Stimulated activated naive CD4-positive, alpha-beta T cell (primary cell): ENCODE measurements around the gene SIRT1.
"Not testable (repeated sequence)": the region's sequence is repeated elsewhere in the genome, so short reads cannot be mapped to it uniquely, and the experiment has no call there.

Experiments used
- DNase-seq, 6 experiments: peaks; one replicate each; lab custom pipeline; 2025; lab: John Stamatoyannopoulos, UW

The SIRT1 gene

DNA sequence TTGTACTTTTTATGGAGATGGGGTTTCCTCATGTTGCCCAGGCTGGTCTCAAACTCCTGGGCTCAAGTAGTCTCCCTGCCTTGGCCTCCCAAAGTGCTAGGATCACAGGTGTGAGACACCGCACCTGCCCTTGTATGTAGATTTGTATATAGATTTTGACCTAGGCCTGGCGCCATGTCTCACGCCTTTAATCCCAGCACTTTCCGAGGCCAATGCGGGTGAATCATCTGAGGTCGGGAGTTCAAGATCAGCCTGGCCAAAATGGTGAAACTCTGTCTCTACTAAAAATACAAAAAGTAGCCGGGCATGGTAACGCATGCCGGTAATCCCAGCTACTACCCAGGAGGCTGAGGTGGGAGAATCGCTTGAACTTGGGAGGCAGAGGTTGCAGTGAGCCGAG is 7.0 kb upstream of the SIRT1 start:
- not testable (repeated sequence) for DNase-seq

DNA sequence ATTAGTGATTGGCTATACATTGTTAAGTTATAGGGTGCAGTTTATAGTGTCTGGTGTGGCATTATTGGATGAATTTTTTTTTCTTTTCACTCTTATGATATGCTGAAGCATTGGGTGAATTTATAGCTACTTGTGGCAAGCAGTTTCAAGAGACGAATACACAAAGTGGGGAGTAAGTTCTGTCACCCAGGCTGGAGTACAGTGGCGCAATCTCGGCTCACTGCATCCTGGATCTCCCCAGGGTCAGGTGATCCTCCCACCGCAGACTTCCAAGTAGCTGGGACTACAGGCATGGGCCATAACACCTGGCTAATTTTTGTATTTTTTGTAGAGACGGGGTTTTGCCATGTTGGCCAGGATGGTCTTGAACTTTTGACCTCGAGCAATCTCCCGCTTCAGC is 6.3 kb upstream of the SIRT1 start:
- no peak for DNase-seq

DNA sequence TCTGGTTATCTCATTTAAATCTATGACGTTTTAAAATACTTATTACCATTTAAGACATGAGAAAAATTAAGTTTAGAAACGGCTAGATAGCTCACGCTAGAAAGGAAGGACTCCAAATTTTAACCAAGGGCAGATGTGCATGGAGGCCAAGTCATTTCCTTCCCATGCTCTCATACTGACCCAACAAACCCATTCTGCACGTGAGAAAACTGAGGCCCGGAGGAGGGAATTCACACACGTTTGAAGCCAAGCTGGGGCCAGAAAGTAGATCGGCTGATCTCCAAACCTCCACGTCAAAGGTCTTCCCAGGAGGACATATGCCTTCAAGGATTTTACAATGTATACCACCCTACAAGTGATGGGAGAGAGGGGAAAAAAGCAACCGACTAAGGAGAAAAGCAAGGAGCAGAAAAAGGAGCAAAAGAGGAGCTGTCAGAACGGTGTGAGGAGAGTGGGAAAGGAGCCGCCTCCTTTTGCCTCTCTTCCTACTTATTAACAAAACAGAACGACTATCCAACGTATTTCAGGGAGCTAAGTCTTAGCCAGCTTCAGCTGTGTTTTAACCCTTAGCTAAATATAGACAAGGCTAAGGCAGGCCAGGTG is 645 bp upstream of the SIRT1 start:
- peak in 1 of 6 experiments; percentile 37 for DNase-seq

DNA sequence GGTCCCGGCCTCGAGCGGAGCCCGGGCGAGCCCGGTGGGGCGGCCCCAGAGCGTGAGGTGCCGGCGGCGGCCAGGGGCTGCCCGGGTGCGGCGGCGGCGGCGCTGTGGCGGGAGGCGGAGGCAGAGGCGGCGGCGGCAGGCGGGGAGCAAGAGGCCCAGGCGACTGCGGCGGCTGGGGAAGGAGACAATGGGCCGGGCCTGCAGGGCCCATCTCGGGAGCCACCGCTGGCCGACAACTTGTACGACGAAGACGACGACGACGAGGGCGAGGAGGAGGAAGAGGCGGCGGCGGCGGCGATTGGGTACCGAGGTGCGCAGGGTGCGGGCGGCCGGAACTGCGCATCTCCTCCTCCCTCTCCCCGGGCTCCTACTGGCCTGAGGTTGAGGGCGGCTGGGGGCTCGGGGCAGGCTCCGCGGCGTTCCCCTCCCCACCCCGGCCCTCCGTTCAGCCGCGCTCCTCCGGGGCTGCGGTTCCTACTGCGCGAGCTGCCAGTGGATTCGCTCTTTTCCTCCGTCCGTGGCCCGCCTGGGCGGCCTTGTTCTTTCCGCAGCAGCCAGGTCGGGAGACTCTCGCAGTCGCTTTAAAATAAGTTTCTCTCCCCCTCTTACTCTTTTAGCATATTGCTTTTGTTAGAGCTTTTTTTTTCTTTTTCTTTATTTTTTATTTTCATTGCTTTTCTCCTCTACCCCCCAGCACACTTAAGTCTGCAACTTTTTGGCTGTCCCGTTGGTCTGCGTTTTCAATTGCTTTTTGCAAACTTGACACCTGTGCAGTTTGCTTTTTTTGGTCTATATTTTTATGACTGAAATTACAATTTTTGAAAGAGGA is 600 bp downstream of the SIRT1 start:
- peak; percentile 69 to 84 (median 73) for DNase-seq

DNA sequence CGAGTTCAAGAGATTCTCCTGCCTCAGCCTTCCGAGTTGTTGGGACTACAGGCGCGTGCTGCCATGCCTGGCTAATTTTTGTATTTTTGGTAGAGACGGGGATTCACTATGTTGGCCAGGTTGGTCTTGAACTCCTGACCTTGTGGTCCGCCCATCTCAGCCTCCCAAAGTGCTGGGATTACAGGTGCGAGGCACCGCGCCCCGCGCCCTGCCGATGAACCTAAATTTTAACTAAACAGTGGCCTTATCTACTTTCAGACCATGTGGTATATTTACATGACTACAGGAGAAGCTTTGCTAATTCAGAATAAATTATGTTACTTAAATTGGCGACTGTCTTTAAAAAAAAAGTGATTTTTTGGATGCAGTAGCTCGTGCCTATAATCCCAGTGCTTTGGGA is 9.2 kb downstream of the SIRT1 start:
- DNase-seq: no peak

DNA sequence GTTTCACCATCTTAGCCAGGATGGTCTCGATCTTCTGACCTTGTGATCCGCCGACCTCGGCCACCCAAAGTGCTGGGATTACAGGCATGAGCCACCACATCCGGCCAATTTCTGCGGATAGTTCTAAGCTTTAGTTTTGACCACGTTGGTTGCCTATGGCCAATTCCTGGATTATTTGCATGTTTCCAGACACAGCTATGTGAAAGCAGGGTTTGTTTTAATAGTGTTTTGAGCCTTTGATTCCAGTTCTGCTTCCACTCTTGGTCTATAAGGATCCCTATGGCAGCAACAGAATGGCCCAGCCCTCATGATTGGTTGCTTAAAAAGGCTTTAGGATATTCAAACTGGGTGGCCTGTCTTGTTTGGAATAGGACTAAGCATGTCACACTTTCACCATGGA is 19.1 kb downstream of the SIRT1 start:
- DNase-seq: no peak

DNA sequence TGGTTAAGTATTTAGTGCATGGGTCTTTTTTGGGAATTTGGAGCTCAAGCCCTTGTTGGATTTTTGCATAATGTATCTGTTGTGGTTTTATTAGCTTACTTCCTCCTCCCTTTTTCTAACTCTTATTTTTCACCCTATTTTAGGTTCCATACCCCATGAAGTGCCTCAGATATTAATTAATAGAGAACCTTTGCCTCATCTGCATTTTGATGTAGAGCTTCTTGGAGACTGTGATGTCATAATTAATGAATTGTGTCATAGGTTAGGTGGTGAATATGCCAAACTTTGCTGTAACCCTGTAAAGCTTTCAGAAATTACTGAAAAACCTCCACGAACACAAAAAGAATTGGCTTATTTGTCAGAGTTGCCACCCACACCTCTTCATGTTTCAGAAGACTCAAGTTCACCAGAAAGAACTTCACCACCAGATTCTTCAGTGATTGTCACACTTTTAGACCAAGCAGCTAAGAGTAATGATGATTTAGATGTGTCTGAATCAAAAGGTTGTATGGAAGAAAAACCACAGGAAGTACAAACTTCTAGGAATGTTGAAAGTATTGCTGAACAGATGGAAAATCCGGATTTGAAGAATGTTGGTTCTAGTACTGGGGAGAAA is 28.0 kb downstream of the SIRT1 start:
- no peak for DNase-seq

DNA sequence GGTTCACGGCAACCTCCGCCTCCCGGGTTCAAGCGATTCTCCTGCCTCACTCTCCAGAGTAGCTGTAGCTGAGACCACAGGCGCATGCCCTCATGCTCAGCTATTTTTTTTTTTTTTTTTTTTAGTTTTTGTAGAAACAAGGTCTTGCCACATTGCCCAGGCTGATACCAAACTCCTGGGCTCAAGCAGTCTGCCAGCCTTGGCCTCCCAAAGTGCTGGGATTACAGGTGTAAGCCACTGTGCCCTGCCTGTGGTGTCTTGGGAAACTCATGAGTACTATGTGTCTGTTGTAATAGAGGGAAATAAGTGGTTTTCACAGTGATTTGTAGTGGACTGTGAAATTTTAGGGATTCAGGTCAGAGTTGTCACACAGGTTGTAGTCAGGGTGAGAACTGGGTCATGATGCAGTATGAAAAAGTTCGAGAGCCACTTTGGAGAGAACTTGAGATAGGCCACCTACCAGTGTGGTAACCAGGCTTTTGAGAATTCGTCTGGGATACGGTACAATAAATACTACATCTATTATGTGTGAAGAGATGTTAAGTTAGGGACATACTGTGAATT is 30.4 kb downstream of the SIRT1 start:
- DNase-seq: no peak

DNA sequence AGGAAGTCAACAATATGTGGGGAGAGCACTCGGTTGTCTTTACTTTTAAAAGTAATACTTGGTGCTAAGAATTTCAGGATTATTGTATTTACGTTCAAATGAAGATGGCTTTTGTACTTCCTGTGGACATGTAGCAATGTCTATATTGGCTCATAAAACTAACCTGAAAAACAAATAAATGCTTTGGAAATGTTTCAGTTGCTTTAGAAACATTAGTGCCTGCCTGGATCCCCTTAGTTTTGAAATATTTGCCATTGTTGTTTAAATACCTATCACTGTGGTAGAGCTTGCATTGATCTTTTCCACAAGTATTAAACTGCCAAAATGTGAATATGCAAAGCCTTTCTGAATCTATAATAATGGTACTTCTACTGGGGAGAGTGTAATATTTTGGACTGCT is 32.7 kb downstream of the SIRT1 start:
- DNase-seq: no peak

DNA sequence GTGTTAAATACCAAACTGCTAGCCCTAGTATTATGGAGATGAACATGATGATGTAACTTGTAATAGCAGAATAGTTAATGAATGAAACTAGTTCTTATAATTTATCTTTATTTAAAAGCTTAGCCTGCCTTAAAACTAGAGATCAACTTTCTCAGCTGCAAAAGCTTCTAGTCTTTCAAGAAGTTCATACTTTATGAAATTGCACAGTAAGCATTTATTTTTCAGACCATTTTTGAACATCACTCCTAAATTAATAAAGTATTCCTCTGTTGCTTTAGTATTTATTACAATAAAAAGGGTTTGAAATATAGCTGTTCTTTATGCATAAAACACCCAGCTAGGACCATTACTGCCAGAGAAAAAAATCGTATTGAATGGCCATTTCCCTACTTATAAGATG is 33.2 kb downstream of the SIRT1 start:
- no peak for DNase-seq

DNA sequence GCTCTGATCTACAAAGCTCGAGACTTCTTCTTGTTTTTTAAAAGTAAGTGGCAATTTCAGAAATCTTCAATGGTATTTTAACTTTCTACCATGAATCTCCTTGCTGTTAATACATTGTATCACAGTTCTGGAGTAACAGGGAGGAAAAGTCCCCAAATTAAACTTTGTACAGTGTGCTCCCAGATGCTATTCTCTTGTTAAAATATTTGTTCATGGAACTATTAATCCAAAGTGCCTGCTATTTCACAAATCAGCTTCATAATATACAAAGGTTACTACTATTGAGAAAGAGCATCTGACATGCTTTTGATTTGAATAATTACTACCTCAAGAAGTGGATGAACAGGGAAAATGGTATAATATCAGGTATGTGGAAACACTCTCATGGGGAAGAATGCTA is 36.6 kb downstream of the SIRT1 start:
- no peak for DNase-seq

DNA sequence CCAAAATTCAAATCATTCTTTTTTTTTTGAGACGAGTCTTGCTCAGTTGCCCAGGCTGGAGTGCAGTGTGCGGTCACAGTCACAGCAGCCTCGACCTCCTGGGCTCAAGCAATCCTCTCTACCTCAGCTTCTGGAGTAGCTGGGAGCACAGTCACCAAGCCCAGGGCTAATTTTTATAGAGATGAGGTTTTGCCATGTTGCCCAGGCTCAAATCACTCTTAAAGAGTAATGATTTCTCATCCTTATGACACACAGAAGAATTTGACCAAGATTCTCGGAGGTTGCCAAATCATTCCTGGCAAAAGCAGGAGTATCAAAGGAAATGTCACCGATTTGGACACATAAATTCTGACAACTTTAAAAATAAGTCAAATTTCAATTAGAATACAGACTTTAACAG is 39.1 kb downstream of the SIRT1 start:
- DNase-seq: no peak

DNA sequence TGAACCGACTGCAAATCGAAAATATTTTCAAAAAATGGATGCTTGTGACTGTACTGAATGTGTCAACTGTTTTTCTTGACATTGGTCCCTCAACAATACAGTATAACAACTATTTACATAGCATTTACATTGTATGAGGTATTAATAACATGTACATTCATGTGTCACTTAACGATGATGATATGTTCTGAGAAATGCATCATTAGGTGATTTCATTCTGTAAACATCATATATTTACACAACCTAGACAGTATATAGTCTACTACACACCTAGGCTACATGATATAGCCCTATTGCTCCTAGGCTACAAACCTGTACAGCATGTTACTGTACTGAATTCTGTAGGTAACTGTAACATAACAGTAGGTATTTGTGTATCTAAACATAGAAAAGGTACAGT is 39.7 kb downstream of the SIRT1 start:
- DNase-seq: no peak

DNA sequence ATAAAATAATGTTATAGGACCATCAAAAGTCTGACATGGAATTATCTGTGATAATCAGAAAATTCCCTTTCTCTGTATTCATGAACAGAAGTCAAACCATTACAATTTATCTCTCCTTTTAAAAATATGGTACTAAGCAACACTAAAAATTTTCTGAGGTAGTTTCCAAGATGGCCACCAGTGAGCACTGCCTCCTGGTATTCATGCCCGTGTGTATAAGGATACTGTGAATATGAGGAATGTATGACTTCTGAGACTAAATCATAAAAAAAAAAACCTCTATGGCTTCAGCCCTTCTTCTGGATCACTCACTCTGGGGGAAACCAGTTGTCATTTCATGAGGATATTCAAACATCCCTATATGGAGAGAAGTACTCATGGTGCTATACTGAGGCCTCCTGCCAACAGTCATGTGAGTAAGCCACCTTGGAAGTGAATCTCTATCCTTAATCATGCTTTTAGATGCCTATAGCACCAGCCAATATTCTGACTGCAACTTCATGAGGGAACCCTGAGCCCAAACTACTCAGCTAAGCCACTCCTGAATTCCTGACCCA is 41.1 kb downstream of the SIRT1 start:
- DNase-seq: no peak

DNA sequence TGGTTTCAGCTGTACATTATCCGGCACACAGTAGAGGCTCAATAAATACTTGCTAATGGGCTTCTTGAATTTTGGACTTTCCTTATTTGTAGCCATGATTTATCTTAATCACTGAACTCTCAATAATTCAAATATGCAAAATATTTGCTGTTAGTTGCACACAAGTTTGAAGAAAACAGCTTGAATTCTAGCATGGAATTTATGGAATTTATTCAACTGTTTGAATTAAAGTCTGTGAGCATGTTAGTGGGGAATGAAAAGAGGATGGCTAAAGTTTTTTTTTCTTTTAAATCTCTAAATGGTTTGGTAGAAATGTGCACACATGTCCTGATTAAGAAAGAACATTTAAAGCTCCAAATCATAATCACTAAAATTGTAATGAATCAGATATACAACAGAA is 42.5 kb downstream of the SIRT1 start:
- DNase-seq: no peak

DNA sequence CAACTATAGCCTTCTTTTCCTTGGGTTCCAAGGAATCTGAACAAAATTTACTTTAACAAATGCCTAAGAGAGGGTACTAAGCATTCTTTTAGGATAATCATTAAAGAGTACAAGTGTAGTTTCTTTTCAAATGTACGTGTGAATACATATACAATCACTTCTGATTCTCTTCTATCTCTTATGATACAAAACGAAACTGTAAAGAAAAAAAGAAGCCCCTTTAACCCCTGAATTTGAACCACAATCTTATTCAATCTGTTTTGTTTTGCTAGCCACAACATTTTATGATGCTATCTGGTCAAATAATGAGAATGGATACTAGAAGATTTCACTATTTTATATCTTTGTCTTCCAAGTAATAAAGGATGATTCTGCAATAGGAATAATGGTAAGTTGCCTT is 48.7 kb downstream of the SIRT1 start:
- DNase-seq: no peak

DNA sequence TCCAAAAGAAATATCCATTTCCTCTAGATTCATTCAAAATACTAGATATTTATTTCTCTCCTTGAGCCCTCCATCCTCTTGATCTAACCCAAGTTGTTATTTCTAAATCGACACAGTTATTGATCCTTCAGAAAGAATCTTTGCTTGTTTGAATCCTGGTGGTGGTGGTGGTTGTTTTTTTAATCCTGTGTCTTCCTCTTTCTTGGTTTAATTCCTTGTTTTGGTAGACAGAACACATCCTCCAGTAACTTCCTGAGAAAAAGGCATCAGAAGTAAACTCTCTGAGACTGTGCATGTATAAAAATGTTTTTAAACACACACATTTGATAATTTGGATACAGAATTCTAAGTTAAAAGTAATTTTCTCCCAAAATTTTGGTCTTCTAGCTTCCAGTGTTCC is 49.9 kb downstream of the SIRT1 start:
- no peak for DNase-seq

DNA sequence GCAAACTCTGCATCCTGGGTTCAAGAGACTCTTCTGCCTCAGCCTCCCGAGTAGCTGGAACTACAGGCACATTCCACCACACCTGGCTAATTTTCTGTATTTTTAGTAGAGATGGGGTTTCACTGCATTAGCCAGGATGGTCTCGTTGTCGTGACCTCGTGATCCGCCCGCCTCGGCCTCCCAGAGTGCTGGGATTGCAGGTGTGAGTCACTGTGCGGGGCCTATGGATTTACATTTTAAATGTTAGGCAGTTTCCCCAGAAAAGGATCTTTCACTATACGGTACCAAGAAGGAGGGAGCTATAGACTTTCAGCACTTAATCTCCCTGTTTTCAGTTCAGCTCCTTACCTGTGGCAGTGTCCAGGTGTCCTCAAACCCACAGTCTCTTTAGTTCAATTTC is 50.8 kb downstream of the SIRT1 start:
- DNase-seq: no peak

DNA sequence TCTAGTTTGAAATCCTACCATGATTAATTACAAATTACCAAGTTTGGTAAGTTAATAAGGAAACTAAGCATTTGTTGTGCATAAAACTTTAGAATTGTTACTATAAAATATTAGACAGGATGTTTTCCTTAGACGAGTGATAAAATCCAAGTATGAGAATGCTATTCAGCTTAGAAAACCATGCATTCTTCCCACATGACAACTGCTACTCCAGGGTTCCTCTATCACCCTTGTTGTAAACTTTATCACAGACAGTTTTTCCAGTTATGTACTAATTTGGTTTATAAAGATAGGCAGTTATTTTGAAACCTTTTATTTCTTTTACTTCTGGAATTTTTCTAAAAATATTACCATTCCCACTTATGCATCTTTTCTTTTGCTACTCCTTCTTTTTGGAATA is 52.0 kb downstream of the SIRT1 start:
- no peak for DNase-seq

DNA sequence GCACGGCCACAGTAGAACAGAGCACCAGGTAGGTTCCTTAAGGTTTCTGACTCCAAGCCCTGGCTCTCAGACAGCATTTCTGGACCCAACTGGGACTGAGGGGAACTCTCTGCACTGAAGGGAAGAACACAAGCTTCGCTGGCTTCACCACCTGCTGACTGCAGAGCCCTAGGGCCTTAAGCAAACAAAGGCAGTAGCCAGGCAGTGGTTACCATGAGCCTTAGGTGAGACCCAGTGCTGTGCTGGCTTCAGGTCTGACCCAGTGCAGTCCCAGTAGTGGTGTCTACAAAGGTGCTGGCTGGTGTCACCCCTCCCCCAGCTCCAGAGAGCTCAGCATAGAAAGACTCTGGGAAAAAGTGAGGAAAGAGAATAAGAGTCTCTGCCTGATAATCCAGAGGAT is 59.5 kb downstream of the SIRT1 start:
- no peak for DNase-seq

DNA sequence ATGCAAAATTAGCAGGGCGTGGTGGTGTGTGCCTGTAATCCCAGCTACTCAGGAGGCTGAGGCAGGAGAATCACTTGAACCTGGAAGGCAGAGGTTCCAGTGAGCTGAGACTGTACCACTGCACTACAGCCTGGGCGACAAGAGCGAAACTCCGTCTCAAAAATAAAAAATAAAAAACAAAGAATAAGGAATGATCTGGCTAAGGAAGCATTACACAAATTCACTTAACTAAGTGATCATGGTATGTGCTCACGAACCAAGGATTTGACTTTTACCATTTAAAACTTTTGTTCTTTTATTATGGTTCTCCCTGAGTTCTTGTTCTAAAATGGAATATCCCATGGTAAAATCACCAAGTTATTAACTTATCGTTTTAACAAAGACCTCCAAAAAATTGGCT is 71.2 kb downstream of the SIRT1 start:
- DNase-seq: no peak

DNA sequence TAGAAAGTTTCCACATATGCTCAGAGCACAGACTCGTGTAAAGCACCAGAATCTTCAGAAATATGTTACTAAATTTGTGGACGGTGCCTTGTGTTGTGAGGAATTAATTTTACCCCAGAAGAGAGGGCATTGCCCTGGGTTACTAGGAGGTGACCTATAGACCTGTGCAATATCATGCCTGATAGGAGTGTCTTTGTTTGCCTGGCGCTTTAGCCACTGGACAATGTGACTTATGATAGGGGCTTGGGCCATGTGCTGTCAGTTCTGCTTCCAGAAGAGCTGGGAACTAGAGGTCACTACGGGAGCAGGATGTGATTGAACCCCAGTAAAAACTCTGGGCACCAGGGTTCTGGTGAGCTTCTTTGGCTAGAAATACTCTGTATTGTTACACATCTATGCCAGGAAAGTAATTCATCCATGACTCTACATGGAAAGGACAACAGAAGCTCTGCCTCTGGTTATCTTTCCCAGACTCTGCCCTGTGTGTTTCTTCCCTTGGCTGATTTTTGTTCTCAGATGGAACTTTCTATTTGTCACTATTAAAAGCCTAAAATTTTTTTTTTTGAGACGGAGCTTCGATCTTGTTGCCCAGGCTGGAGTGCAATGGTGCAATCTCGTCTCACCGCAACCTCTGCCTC is 75.5 kb downstream of the SIRT1 start:
- DNase-seq: no peak
